Measurements from ENCODE around the gene HSPBP1. TPM values are rescaled to one million over a fixed set of nuclear protein-coding genes. Genes with fewer than 3 reads are reported as not detected.

HSPBP1 gene
- total and polyA plus RNA-seq, 2 of the 4 experiments (the other 2 are of a cell fraction), result 21.0 to 43.2 TPM

- POLR2A ChIA-PET (ENCODE audit: unreplicated experiment), result no interaction called here
- intact Hi-C loops (cut with micrococcal nuclease), result no loop called here
- CTCF ChIA-PET, result no interaction called here
Measured at GRCh38 chr19:55287361-55288079, 7.6 kb upstream of the HSPBP1 start.

More at GRCh38 chr19:55287361-55288079, 7.6 kb upstream of the HSPBP1 start:
- dilution Hi-C loops (cut with HindIII; ENCODE audit: low sequenced_read_pairs, unreplicated experiment) (no loop called here), in situ Hi-C loops (cut with MboI; ENCODE audit: low sequenced_read_pairs) (loop anchor here (25.0 kb wide), 1 partner anchor 350 kb away; the partner anchor contains the start of genes CCDC106, ZNF580 and ZNF581)
- H4K5ac ChIP-seq (ENCODE audit: low read depth, low read length), result no peak overlapping the region
- H3K4me2 ChIP-seq (ENCODE audit: low read depth, low read length), result no peak overlapping the region
- H3K14ac ChIP-seq (replicated peaks; ENCODE audit: low read depth, low read length), result no peak overlapping the region
- no peak for ATAC-seq (ENCODE audit: low read depth)
- no peak overlapping the region for H3K4me3 ChIP-seq (ENCODE audit: insufficient read depth, low read depth, low read length)
- H3K9me1 ChIP-seq (ENCODE audit: insufficient read depth, low read length), result 0 out of 2 replicates have a peak, but pooled peaks cover 2% of the 10 kb centered on the region
- H2AK9ac ChIP-seq (replicated peaks; ENCODE audit: low read depth, low read length, poor library complexity), result no peak overlapping the region
- H3K27me3 ChIP-seq (ENCODE audit: control insufficient read depth, insufficient read depth, low read length), result no peaks in the 10 kb centered on the region
- H4K8ac ChIP-seq (ENCODE audit: low read depth in 2 of 2, low read length in 2 of 2), result no peak overlapping the region
- WGBS, 2 experiments (ENCODE audit: extremely low coverage in 2 of 2, insufficient read length in 1 of 2), result 100% methylated on average over 5 of the region's 21 CpGs; no CpG with 5 or more reads in 1 of the 2 experiments
- H3K27ac ChIP-seq (ENCODE audit: insufficient read depth, low read length), result no peak overlapping the region
- H3K9me3 ChIP-seq (ENCODE audit: control insufficient read depth, insufficient read depth, low read length), result no peaks in the 10 kb centered on the region
- H3K4me1 ChIP-seq (ENCODE audit: control insufficient read depth, insufficient read depth, low read length), result peaks cover 8% of the 10 kb centered on the region
- no peak overlapping the region for H3K23ac ChIP-seq (ENCODE audit: low read depth, low read length)
- H3K18ac ChIP-seq (ENCODE audit: low read depth, low read length), result no peak overlapping the region
- H3K4ac ChIP-seq (ENCODE audit: low read depth, low read length), result no peak overlapping the region
- no peak overlapping the region for H2BK20ac ChIP-seq (ENCODE audit: low read depth, low read length)
- H2AK5ac ChIP-seq (ENCODE audit: low read depth, low read length), result no peak overlapping the region; the same call in 1 of the 2 replicates
- TF ChIP-seq NFE2L2 (IDR thresholded peaks at IDR 0.05; ENCODE audit: low read depth, low read length) (no peak), BHLHE40 (IDR thresholded peaks at IDR 0.05; ENCODE audit: low read depth, low read length) (no peak), CTCF (conservative IDR thresholded peaks at IDR 0.05; ENCODE audit: low read depth, low read length) (no peak), POLR2A (IDR thresholded peaks at IDR 0.05; ENCODE audit: low read depth, low read length) (no peak), MXI1 (IDR thresholded peaks at IDR 0.05; ENCODE audit: borderline replicate concordance, low read depth, low read length) (no peak), CEBPB (IDR thresholded peaks at IDR 0.05; ENCODE audit: low read depth, low read length) (no peak), RAD21 (IDR thresholded peaks at IDR 0.05; ENCODE audit: low read length) (no peak), MAFK (IDR thresholded peaks at IDR 0.05; ENCODE audit: low read depth, low read length) (no peak), RFX5 (IDR thresholded peaks at IDR 0.05; ENCODE audit: low read depth, low read length) (no peak), FOS (IDR thresholded peaks at IDR 0.05; ENCODE audit: low read depth, low read length) (no peak), MAZ (IDR thresholded peaks at IDR 0.05; ENCODE audit: borderline replicate concordance, low read depth, low read length) (no peak), SMC3 (IDR thresholded peaks at IDR 0.05; ENCODE audit: low read depth, low read length) (no peak), USF2 (IDR thresholded peaks at IDR 0.05; ENCODE audit: low read depth, low read length) (no peak), RCOR1 (IDR thresholded peaks at IDR 0.05; ENCODE audit: insufficient replicate concordance, low read length) (no peak), ELK1 (IDR thresholded peaks at IDR 0.05; ENCODE audit: borderline replicate concordance, low read depth, low read length) (no peak)
- no peaks in the 10 kb centered on the region for H4K20me1 ChIP-seq (ENCODE audit: insufficient read depth, low read length)
- no peak overlapping the region for H3K9ac ChIP-seq (ENCODE audit: low read depth, low read length)
- peaks cover 3 to 26% of the 10 kb centered on the region in 2 experiments; a peak in 3 of 4 replicates for H3K79me1 ChIP-seq (ENCODE audit: low read depth in 1 of 2, low read length in 2 of 2)
- H2BK120ac ChIP-seq (ENCODE audit: low read depth, low read length), result no peak overlapping the region
- H4K91ac ChIP-seq (ENCODE audit: insufficient read depth, low read depth, low read length), result no peak overlapping the region
- no peak overlapping the region for H2BK5ac ChIP-seq (ENCODE audit: low read depth, low read length, poor library complexity, severe bottlenecking)
- H3K56ac ChIP-seq (ENCODE audit: extremely low read depth, insufficient read depth, low read length), result no peak overlapping the region
- BruUV-seq (replicated peaks), result no TSS peak
- no peak overlapping the region for H2AFZ ChIP-seq (replicated peaks; ENCODE audit: low read length, poor library complexity)
- H2BK15ac ChIP-seq (ENCODE audit: low read depth, low read length), result no peak overlapping the region
- no peak for DNase-seq
- peaks cover 19% of the 10 kb centered on the region for H3K36me3 ChIP-seq (ENCODE audit: control insufficient read depth, insufficient read depth, low read length)
